HEK293T (cell line): ENCODE measurements around the gene ANK3.

Experiments
- CTCF ChIA-PET: fragments of 350-600 bp; formaldehyde crosslinking; extraction: SDS; loops from one replicate; lab custom pipeline; 2021; ENCODE audit warnings: antibody characterized with exemption, inconsistent platforms; lab: Yijun Ruan, JAX
- POLR2A ChIA-PET: fragments of 350-600 bp; formaldehyde crosslinking; extraction: SDS; loops from one replicate; lab custom pipeline; 2020; ENCODE audit warnings: antibody characterized with exemption, inconsistent platforms; lab: Yijun Ruan, JAX
- DNase-seq: peaks from one replicate; pipeline ENCODE4 v3.0.0; 2012; ENCODE audit warnings: mixed read lengths; ENCODE audit errors: extremely low spot score
- ARNT ChIP-seq: fragments of 450-650 bp; IDR thresholded peaks from 2 replicates; pipeline ENCODE4 v1.6.1; 2017; ENCODE audit warnings: mild to moderate bottlenecking
- BHLHE40 ChIP-seq: fragments of 450-650 bp; IDR thresholded peaks from 2 replicates; pipeline ENCODE4 v1.6.1; 2016; ENCODE audit warnings: mild to moderate bottlenecking, moderate library complexity, borderline replicate concordance
- CTBP1 ChIP-seq: fragments of 450-650 bp; IDR thresholded peaks from 2 replicates; pipeline ENCODE4 v1.6.1; 2016; ENCODE audit warnings: borderline replicate concordance
- ELF4 ChIP-seq: fragments of 450-650 bp; IDR thresholded peaks from 2 replicates; pipeline ENCODE4 v1.6.1; 2017; ENCODE audit warnings: antibody characterized with exemption
- FOXA1 ChIP-seq: fragments of 450-650 bp; IDR thresholded peaks from 2 replicates; pipeline ENCODE4 v1.6.1; 2016; ENCODE audit warnings: mild to moderate bottlenecking
- FOXK2 ChIP-seq: fragments of 450-650 bp; IDR thresholded peaks from 2 replicates; pipeline ENCODE4 v1.6.1; 2016; ENCODE audit warnings: mild to moderate bottlenecking
- FOXM1 ChIP-seq: fragments of 450-650 bp; IDR thresholded peaks from 2 replicates; pipeline ENCODE4 v1.6.1; 2017; ENCODE audit warnings: mild to moderate bottlenecking, borderline replicate concordance
- HDGF ChIP-seq: fragments of 450-650 bp; IDR thresholded peaks from 2 replicates; pipeline ENCODE4 v1.6.1; 2017; ENCODE audit warnings: antibody characterized with exemption, borderline replicate concordance
- L3MBTL2 ChIP-seq: fragments of 450-650 bp; conservative IDR thresholded peaks from 2 replicates; pipeline ENCODE4 v1.6.1; 2016; ENCODE audit warnings: mild to moderate bottlenecking
- LEF1 ChIP-seq: fragments of 450-650 bp; IDR thresholded peaks from 2 replicates; pipeline ENCODE4 v1.6.1; 2017; ENCODE audit warnings: mild to moderate bottlenecking, borderline replicate concordance
- NFRKB ChIP-seq: fragments of 450-650 bp; IDR thresholded peaks from 2 replicates; pipeline ENCODE4 v1.6.1; 2016; ENCODE audit warnings: mild to moderate bottlenecking, moderate library complexity
- SP1 ChIP-seq: fragments of 450-650 bp; IDR thresholded peaks from 2 replicates; pipeline ENCODE4 v1.6.1; 2017
- SUZ12 ChIP-seq: fragments of 450-650 bp; IDR thresholded peaks from 2 replicates; pipeline ENCODE4 v1.6.1; 2016; ENCODE audit warnings: mild to moderate bottlenecking
- TARDBP ChIP-seq: fragments of 450-650 bp; IDR thresholded peaks from 2 replicates; pipeline ENCODE4 v1.6.1; 2016
- ZNF384 ChIP-seq: fragments of 450-650 bp; IDR thresholded peaks from 2 replicates; pipeline ENCODE4 v1.6.1; 2016
- TF ChIP-seq, protein P1 (sequence below): fragments of 450-650 bp; IDR thresholded peaks from 2 replicates; pipeline ENCODE4 v1.6.1; 2016

The ANK3 gene

DNA sequence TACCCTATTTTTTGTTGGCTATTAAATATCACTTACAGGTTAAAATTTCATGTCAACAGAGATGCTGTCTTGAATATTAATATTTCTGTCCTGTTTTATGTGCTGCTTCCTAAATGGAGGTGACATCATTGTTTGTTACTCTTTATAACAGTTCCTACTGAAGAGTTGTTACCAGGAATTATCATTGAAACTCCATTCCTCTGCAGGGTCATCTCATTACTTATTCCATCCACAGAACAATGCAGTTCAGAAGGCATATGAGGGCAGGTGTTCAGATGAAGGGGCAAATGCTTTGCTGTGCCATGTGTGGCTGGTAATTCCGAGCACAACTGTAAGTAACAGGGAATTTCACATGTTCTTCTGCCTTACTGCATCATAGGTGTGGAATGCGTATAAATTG, 113.4 kb downstream of the ANK3 start:
- TF ChIP-seq NFRKB = no peak
- no peak for TF ChIP-seq SP1
- no peak for DNase-seq
- CTCF ChIA-PET = no interaction called here
- POLR2A ChIA-PET = no interaction called here

DNA sequence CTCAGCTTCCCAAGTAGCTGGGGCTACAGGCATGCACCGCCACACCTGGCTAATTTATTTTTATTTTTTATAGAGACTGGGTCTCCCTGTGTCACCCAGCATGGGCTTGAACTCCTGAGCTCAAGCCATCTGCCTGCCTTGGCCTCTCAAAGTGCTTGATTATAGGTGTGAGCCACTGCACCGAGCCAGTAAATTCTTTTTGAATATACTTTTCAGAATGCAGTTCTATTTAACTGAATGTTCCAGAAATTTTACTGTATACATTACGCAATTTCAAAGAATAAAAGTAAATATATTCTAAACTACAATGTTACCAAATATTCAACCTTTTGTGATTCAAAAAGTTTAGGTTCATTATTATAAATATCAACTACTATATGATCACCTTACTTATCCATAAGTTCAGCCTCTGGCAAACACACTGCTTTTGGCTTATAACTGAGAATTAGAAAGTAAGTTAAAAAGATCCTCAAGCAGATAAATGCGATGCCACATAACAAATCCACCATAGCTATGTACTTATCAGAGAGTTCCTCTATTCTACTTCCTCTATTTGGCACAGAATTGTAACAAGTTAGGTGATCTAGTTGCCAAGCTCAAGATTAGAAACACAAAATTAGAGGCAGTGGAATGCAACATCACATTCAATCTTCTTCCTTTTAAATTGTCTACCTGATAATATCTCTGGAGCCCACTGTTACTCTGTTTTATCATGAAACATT, 118.2 kb downstream of the ANK3 start:
- ChIA-PET POLR2A (no interaction called here), CTCF (no interaction called here)
- TF ChIP-seq HDGF (no peak), BHLHE40 (no peak), TARDBP (no peak), LEF1 (no peak), L3MBTL2 (no peak), FOXA1 (no peak), ZNF384 (no peak), SUZ12 (no peak), ARNT (no peak)
- DNase-seq = no peak

DNA sequence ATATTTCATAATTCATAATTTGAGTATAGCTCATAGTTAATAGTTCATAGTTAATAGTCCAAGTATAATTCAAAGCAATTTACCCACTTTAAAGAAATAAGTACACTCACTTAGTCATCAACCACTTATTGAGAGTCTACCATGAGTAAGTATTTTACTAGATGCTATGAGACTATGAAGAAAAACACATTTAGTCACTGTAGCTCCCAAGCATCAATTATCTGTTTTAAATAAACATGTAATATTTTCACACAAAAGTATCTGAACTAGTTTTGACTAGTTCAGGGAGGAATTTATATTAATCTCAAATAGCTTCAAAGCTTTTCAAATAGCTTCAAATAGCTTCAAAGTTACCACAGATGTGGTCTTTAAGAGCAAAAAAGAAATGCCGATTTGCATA, 119.2 kb downstream of the ANK3 start:
- POLR2A ChIA-PET = no interaction called here
- CTCF ChIA-PET = no interaction called here
- no peak for DNase-seq
- TF ChIP-seq ELF4 = no peak
- TF ChIP-seq FOXA1 = no peak
- no peak for TF ChIP-seq ZNF384
- no peak for TF ChIP-seq L3MBTL2
- TF ChIP-seq CTBP1 = no peak
- no peak for TF ChIP-seq ARNT
- TF ChIP-seq HDGF = no peak
- no peak for TF ChIP-seq SUZ12
- no peak for TF ChIP-seq NFRKB
- no peak for TF ChIP-seq TARDBP
- TF ChIP-seq FOXK2 = no peak
- TF ChIP-seq SP1 = no peak
- TF ChIP-seq, protein P1, sequence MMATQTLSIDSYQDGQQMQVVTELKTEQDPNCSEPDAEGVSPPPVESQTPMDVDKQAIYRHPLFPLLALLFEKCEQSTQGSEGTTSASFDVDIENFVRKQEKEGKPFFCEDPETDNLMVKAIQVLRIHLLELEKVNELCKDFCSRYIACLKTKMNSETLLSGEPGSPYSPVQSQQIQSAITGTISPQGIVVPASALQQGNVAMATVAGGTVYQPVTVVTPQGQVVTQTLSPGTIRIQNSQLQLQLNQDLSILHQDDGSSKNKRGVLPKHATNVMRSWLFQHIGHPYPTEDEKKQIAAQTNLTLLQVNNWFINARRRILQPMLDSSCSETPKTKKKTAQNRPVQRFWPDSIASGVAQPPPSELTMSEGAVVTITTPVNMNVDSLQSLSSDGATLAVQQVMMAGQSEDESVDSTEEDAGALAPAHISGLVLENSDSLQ = no peak

DNA sequence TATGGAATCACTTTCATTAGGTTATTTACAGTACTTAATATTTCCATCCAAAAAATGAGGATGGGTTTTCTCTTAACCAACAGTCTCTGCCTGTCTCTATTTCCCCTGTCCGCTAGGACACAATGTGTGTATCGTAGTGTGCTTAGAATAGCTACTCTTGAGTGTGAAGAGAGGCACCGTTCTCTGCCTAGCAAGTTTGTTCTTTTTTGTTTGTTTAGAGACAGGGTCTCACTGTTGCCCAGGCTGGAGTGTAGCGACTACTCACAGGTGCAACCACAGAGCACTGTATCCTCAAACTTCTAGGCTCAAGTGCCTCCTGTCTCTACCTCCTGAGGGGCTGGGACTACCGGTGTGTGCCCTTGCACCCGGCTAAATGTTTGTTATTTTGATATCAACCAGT, 121.9 kb downstream of the ANK3 start:
- no peak for TF ChIP-seq SP1
- TF ChIP-seq HDGF = no peak
- TF ChIP-seq ELF4 = no peak
- no peak for TF ChIP-seq LEF1
- no peak for TF ChIP-seq ARNT
- TF ChIP-seq FOXM1 = no peak
- DNase-seq = no peak
- ChIA-PET POLR2A (no interaction called here), CTCF (no interaction called here)

DNA sequence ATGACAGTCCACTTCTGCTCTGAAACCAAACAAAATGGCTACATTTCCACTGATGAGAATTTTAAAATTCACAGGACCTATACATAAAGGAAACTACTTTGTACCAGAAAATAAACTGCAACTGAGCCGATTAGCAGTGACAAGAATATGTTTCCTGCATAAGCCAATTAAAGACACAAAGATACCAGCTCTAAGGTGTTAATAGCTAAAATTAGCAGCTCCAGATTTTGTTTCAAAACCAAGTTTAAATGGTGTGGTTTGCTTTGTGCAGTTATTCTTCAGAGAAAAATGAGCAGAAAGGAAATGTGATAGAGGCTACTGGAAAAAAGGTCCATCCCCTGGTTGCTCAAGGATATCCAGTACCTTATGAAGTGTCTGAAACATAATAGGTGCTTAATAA, 123.2 kb downstream of the ANK3 start:
- TF ChIP-seq, protein P1 = no peak
- no peak for TF ChIP-seq BHLHE40
- TF ChIP-seq L3MBTL2 = no peak
- no peak for TF ChIP-seq FOXK2
- no peak for TF ChIP-seq ZNF384
- TF ChIP-seq LEF1 = no peak
- no peak for TF ChIP-seq FOXA1
- no peak for TF ChIP-seq ELF4
- no peak for TF ChIP-seq HDGF
- TF ChIP-seq NFRKB = no peak
- no peak for TF ChIP-seq FOXM1
- TF ChIP-seq CTBP1 = no peak
- TF ChIP-seq SP1 = no peak
- TF ChIP-seq ARNT = no peak
- no peak for TF ChIP-seq TARDBP
- ChIA-PET POLR2A (no interaction called here), CTCF (no interaction called here)
- DNase-seq = no peak

DNA sequence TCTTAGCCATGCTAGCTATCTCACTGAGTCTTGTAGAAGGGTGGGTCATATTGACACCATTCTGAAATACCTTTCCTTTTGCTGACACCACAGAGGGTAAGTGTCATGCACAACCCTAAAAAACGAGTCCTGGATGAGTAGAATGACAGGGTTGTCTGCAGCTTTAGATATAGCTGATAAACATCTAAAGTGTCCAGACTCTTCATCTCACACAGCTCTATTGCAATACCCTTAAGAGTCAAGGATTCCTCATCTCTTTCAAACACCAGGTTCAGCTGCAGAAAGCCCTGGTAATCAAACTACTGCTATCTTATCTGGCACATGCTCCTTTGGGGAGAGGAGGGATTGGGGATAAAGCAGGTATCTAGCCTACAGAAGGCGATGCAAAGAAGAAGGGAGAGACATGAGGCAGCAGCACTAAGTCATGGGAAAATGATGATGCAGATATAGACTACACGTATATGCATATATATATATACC, 127.0 kb downstream of the ANK3 start:
- no peak for TF ChIP-seq ELF4
- TF ChIP-seq ARNT = no peak
- TF ChIP-seq, protein P1 = no peak
- no peak for TF ChIP-seq LEF1
- POLR2A ChIA-PET = no interaction called here
- CTCF ChIA-PET = interaction anchor here (0.6 kb wide), 1 partner anchor 1541 kb away, joined by 3 read pairs; no protein-coding TSS in a partner anchor
- DNase-seq = no peak

DNA sequence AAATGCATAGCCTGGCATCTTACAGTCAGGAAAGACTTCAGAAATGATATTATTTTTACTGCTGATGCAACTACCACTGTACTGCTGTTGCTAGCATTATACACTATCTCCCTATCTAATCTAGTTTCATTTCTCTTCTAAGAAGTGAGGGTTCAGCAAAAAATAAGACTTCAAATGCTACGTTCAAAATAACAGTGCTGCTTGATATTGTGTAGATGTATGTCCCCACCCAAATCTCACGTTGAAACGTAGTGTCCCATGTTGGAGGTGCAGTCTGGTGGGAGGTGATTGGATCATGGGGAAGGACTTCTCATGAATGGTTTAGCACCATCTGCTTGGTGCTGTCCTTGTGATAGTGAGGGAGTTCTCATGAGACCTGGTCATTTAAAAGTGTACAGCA, 129.4 kb downstream of the ANK3 start:
- DNase-seq = no peak
- ChIA-PET CTCF (no interaction called here), POLR2A (no interaction called here)
- TF ChIP-seq FOXA1 (no peak), BHLHE40 (no peak), ZNF384 (no peak), HDGF (no peak), LEF1 (no peak), FOXK2 (no peak), TARDBP (no peak), L3MBTL2 (no peak)
